B cell (primary cell): ENCODE results near the gene IL1RAPL1.

Source experiments
- CTCF ChIP-seq: fragments of 200-600 bp; IDR thresholded peaks from one replicate; pipeline ENCODE4 v1.8.0; 2022; ENCODE audit warnings: antibody characterized with exemption, mild to moderate bottlenecking
- EZH2 ChIP-seq: IDR thresholded peaks from 2 replicates; pipeline ENCODE4 v1.6.1; 2012; ENCODE audit warnings: borderline replicate concordance, low read depth, mild to moderate bottlenecking, moderate library complexity, low read length; ENCODE audit not compliant: insufficient read depth, poor library complexity, severe bottlenecking

- TF ChIP-seq CTCF (no peak), EZH2 (no peak)
These were observed 4.7 kb upstream of the IL1RAPL1 start for GRCh38 chrX:28582511-28582910.
